ENCODE measurements around the gene CDH2.

Gene CDH2

DNA sequence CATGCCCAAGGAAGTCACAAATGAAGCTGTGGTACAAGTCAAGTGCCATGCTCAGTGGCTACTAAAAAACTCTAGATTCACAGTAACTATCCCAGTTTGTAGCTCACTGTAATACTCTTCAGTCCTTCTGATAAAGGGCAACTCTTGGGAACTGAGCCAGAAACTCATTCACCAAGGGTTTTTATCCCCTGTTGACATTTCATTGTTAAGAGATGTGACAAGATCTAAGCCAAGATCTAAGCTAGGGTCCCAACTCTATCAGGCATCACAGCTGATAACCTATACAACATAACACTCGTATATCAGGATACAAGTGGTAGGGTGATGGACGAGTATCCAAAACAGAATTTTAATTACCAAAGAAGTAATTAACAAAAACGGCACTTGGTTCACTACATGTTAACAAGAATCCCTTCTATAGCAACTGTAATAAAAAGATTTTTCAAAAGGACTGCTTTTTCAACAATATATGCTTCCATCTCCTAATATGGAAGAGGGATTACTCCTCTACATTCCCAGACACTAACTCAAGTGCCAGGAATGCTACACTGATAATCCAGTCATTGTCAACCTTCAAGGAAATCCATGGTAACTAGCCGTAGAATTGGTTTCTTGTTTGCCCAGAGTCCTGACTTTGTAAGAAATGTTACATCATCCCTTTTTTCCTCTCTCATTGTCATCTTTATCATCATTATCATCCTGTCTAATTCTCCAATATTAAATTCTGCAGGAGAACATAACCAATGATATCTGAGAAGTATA lies 111.7 kb downstream of the CDH2 start:
- TF ChIP-seq CTCF (IDR thresholded peaks at IDR 0.05), result no peak

GRCh38 chr18:28063926-28064325 lies 113.0 kb downstream of the CDH2 start:
- no peak for TF ChIP-seq CTCF (IDR thresholded peaks at IDR 0.05)

DNA sequence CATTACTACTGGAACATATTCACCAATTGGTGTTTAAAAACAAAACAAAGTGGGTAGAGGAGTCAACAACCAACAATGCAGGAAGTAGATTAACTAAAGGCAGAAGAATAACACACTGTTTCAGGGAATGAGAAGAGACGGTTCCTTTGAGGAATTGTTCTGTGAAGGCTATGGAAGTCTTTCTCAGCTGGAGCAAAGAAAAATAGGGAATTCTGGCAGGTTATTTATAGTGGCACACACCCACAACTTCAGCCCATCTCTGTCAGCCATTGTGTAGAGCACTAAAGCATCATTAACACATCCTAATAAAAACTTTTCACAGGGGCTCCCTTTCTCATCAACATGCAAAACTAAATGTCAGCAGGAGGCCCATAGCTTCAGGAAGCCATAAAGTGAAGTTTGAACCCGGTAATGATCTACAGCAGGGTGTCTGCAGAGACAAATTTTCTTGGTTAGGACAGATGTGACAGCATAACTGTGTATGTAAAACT lies 113.6 kb downstream of the CDH2 start:
- TF ChIP-seq CTCF (IDR thresholded peaks at IDR 0.05), result no peak

- no peak for TF ChIP-seq CTCF (IDR thresholded peaks at IDR 0.05)
Measured at GRCh38 chr18:28062443-28062842, 114.5 kb downstream of the CDH2 start.

DNA sequence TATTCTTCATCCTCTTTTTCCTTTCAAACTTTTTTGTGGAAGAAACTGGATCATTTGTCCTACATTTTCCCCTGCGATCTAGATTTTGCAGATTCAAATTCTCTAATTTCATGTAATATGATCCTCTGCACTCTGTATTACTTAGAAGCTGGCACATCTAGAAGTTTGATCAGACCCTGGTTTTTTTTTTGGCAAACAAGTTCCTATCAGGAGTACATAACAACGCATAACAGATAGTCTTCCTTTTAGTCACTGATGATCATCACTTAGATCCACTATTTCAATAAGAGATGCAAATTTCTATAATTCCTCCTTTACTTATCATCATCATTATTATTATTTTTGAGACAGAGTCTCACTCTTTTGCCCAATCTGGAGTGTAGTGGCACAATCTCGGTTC lies 117.1 kb downstream of the CDH2 start:
- TF ChIP-seq CTCF (IDR thresholded peaks at IDR 0.05), result no peak

- TF ChIP-seq CTCF (IDR thresholded peaks at IDR 0.05), result no peak
Measured at GRCh38 chr18:28050545-28050944, 126.4 kb downstream of the CDH2 start.

DNA sequence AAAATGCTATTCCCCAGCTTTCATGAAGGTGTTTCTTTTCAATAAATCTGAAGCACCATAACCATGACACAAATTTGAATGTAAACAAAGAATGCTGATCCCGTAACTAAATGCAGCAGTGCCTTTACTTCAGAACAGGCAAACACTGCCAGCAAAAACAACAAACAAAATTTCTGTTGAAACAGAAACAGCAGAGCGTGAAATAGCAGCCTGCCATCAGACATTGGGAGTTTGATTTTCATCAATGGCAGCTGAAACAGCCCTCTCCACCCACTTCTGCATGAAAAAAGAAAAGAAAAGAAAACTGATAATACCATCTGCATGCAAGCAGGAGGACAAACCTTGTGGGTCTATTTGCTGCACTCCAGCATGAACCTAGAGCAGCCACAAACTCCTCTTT lies 128.3 kb downstream of the CDH2 start:
- TF ChIP-seq CTCF (IDR thresholded peaks at IDR 0.05), result no peak

DNA sequence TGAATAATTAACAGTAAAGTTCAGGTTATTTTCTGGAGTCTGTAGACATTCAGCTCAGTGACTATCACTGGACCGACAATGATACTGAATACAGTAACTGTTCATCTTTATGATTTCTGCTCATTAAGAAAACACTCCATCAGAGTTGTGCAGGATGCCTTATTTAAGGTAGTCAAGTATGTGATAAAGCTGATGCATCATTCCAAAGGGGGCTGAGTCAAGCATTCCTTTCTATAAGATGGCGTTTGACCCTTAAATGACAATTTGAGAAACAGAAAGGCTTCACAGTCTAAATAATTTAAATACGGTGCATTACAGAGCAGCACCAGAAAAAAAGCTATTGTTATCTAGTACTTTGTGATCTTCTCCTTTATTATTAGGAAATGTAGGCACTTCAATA lies 131.1 kb downstream of the CDH2 start:
- TF ChIP-seq CTCF (IDR thresholded peaks at IDR 0.05), result no peak

All from LNCAP (cell line).